ENCODE measurements around the gene ZSWIM8. TPM values are rescaled to one million over a fixed set of nuclear protein-coding genes. Genes with fewer than 3 reads are reported as not detected.

ZSWIM8 gene
- polyA plus RNA-seq, 3 donors, result 7.8 to 150 (median 19.2) TPM

- Mint-ChIP-seq H3K4me1 (peaks cover 31% of the 10 kb centered on the region), H3K36me3 (peaks cover 32 to 60% of the 10 kb centered on the region in 2 donors), H3K27ac (peak overlapping the region in 4 of 7 donors; percentile 1 to 61 (median 54)), H3K27me3 (ENCODE audit: low read depth in 3 of 3) (no peaks in the 10 kb centered on the region), H3K9me3 (peaks cover 0 to 2% (median 0%) of the 10 kb centered on the region in 7 donors), H3K4me3 (no peak overlapping the region)
- Histone ChIP-seq H2AFZ (ENCODE audit: insufficient read depth, low read depth, low read length, poor library complexity, severe bottlenecking) (no peak overlapping the region), H3K36me3 (replicated peaks in 1 of 2; ENCODE audit: control insufficient read depth in 1 of 2, insufficient read depth in 2 of 2, low read length in 2 of 2) (peaks cover 35 to 54% of the 10 kb centered on the region in 2 donors), H3K4me3 (replicated peaks in 1 of 3; ENCODE audit: low read depth in 2 of 3, low read length in 3 of 3) (no peak overlapping the region), H3K9ac (ENCODE audit: insufficient read depth, low read length, poor library complexity, severe bottlenecking) (no peak overlapping the region), H3K9me3 (replicated peaks in 1 of 2; ENCODE audit: control insufficient read depth in 1 of 2, insufficient read depth in 1 of 2, low read length in 2 of 2) (no peaks in the 10 kb centered on the region), H3K27me3 (ENCODE audit: control insufficient read depth in 2 of 2, insufficient read depth in 2 of 2, low read length in 2 of 2) (no peaks in the 10 kb centered on the region), H3K4me1 (ENCODE audit: control insufficient read depth in 1 of 2, insufficient read depth in 2 of 2, low read length in 2 of 2) (peaks cover 21 to 27% of the 10 kb centered on the region in 2 donors), H3K27ac (ENCODE audit: low read depth in 1 of 2, low read length in 2 of 2) (peak overlapping the region in 1 of 2 donors; percentile 22), H3K4me2 (replicated peaks; ENCODE audit: extremely low read depth, low read length, poor library complexity, severe bottlenecking) (no peak overlapping the region), H4K20me1 (ENCODE audit: insufficient read depth, low read length) (peaks cover 40% of the 10 kb centered on the region), H3K79me2 (ENCODE audit: insufficient read depth, low read length) (peaks cover 85% of the 10 kb centered on the region)
- TF ChIP-seq, protein P1, sequence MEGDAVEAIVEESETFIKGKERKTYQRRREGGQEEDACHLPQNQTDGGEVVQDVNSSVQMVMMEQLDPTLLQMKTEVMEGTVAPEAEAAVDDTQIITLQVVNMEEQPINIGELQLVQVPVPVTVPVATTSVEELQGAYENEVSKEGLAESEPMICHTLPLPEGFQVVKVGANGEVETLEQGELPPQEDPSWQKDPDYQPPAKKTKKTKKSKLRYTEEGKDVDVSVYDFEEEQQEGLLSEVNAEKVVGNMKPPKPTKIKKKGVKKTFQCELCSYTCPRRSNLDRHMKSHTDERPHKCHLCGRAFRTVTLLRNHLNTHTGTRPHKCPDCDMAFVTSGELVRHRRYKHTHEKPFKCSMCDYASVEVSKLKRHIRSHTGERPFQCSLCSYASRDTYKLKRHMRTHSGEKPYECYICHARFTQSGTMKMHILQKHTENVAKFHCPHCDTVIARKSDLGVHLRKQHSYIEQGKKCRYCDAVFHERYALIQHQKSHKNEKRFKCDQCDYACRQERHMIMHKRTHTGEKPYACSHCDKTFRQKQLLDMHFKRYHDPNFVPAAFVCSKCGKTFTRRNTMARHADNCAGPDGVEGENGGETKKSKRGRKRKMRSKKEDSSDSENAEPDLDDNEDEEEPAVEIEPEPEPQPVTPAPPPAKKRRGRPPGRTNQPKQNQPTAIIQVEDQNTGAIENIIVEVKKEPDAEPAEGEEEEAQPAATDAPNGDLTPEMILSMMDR (IDR thresholded peaks at IDR 0.05), result no peak
- intact Hi-C loops (cut with micrococcal nuclease), result no loop called here
- 100% methylated on average over 1 of the region's 2 CpGs for WGBS (ENCODE audit: insufficient coverage)
- DNase-seq, result no peak
Measured at GRCh38 chr10:73746721-73747120, 38.7 kb upstream of the ZSWIM8 start.

DNA sequence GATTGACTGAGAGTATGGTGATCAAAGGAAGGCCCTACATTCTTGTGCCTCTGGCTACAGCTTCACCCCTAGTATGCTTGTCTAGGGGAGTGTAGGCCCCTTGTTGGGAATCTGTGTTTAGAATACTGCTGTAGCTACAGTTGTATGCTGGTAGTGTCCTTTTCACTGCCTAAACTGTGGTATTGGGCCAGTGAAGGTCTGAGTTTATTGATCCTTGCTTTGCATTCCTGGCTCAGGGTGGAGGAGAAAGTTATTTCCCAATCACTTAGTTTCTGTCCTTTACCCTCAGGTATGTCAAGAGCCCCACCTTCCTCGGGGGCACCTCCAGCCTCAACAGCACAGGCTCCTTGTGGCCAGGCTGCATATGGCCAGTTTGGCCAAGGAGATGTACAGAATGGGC lies 34.6 kb upstream of the ZSWIM8 start:
- Histone ChIP-seq H2AFZ (ENCODE audit: insufficient read depth, low read depth, low read length, poor library complexity, severe bottlenecking) (no peak overlapping the region), H3K9ac (ENCODE audit: insufficient read depth, low read length, poor library complexity, severe bottlenecking) (no peak overlapping the region), H3K27me3 (ENCODE audit: control insufficient read depth in 2 of 2, insufficient read depth in 2 of 2, low read length in 2 of 2) (no peaks in the 10 kb centered on the region), H3K9me3 (replicated peaks in 1 of 2; ENCODE audit: control insufficient read depth in 1 of 2, insufficient read depth in 1 of 2, low read length in 2 of 2) (no peaks in the 10 kb centered on the region), H3K4me2 (replicated peaks; ENCODE audit: extremely low read depth, low read length, poor library complexity, severe bottlenecking) (no peak overlapping the region), H3K27ac (ENCODE audit: low read depth in 1 of 2, low read length in 2 of 2) (no peak overlapping the region), H4K20me1 (ENCODE audit: insufficient read depth, low read length) (peaks cover 52% of the 10 kb centered on the region), H3K36me3 (replicated peaks in 1 of 2; ENCODE audit: control insufficient read depth in 1 of 2, insufficient read depth in 2 of 2, low read length in 2 of 2) (peaks cover 61 to 94% of the 10 kb centered on the region in 2 donors), H3K4me1 (ENCODE audit: control insufficient read depth in 1 of 2, insufficient read depth in 2 of 2, low read length in 2 of 2) (peaks cover 0 to 5% of the 10 kb centered on the region in 2 donors), H3K4me3 (replicated peaks in 1 of 3; ENCODE audit: low read depth in 2 of 3, low read length in 3 of 3) (no peak overlapping the region), H3K79me2 (ENCODE audit: insufficient read depth, low read length) (peaks cover 68% of the 10 kb centered on the region)
- H3K9me3 Mint-ChIP-seq, result peaks cover 0 to 2% (median 0%) of the 10 kb centered on the region in 7 donors
- TF ChIP-seq, protein P1 (IDR thresholded peaks at IDR 0.05), result no peak
- DNase-seq, result no peak
- H3K36me3 Mint-ChIP-seq, result peaks cover 63 to 94% of the 10 kb centered on the region in 2 donors
- no CpG with 5 or more reads among the region's 1 CpG for WGBS (ENCODE audit: insufficient coverage)
- H3K27me3 Mint-ChIP-seq (ENCODE audit: low read depth in 3 of 3), result no peaks in the 10 kb centered on the region
- H3K4me1 Mint-ChIP-seq, result peaks cover 12% of the 10 kb centered on the region
- intact Hi-C loops (cut with micrococcal nuclease), result no loop called here
- H3K4me3 Mint-ChIP-seq, result no peak overlapping the region
- no peak overlapping the region for H3K27ac Mint-ChIP-seq
